ENCODE data around the gene FGD4.
"Not testable (repeated sequence)": the region's sequence is repeated elsewhere in the genome, so short reads cannot be mapped to it uniquely, and the experiment has no call there.

Gene FGD4

DNA sequence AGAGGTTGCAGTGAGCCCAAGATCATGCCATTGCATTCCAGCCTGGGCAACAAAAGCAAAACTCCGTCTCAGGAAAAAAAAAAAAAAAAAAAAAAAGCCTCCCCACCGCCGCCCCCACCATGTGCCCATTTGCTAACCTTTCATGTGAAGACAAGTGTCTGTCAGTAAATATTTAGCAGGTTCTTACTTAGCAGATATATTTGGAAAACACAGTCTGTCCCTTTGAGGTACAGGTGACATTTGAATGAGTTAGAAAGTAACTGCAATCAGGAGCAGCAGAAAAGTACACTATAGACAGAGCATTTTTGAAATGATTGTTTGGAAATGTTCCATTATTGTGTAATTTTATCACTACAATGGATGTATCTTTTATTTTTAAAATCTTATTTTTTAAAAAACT lies 119.7 kb downstream of the FGD4 start:
- no peaks in the 10 kb centered on the region for H3K36me3 ChIP-seq (ENCODE audit: insufficient read depth, low read length)
- no peak overlapping the region for H3K4me3 ChIP-seq (ENCODE audit: low read depth in 1 of 2, low read length in 2 of 2)
- DNase-seq = no peak
- no peak for ATAC-seq (ENCODE audit: insufficient read depth, low read depth)
- H3K79me2 ChIP-seq (ENCODE audit: insufficient read depth, low read length) = no peaks in the 10 kb centered on the region
- H4K20me1 ChIP-seq (ENCODE audit: insufficient read depth, low read length) = no peaks in the 10 kb centered on the region
- no peaks in the 10 kb centered on the region for H3K9me3 ChIP-seq (ENCODE audit: insufficient read depth, low read length, severe bottlenecking)
- no peaks in the 10 kb centered on the region for H3K27me3 ChIP-seq (ENCODE audit: insufficient read depth, low read length, poor library complexity)
- H3K27ac ChIP-seq (ENCODE audit: low read length) = no peak overlapping the region
- TF ChIP-seq, protein P1, sequence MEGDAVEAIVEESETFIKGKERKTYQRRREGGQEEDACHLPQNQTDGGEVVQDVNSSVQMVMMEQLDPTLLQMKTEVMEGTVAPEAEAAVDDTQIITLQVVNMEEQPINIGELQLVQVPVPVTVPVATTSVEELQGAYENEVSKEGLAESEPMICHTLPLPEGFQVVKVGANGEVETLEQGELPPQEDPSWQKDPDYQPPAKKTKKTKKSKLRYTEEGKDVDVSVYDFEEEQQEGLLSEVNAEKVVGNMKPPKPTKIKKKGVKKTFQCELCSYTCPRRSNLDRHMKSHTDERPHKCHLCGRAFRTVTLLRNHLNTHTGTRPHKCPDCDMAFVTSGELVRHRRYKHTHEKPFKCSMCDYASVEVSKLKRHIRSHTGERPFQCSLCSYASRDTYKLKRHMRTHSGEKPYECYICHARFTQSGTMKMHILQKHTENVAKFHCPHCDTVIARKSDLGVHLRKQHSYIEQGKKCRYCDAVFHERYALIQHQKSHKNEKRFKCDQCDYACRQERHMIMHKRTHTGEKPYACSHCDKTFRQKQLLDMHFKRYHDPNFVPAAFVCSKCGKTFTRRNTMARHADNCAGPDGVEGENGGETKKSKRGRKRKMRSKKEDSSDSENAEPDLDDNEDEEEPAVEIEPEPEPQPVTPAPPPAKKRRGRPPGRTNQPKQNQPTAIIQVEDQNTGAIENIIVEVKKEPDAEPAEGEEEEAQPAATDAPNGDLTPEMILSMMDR (IDR thresholded peaks at IDR 0.05; ENCODE audit: borderline replicate concordance, extremely low read depth, low read length, poor library complexity, severe bottlenecking) = no peak
- TF ChIP-seq EZH2 (IDR thresholded peaks at IDR 0.05; ENCODE audit: borderline replicate concordance, low read depth, low read length, severe bottlenecking) = no peak
- H3K9ac ChIP-seq (ENCODE audit: low read depth, low read length) = no peak overlapping the region
- H3K4me1 ChIP-seq (ENCODE audit: insufficient read depth, low read length) = no peaks in the 10 kb centered on the region
- H3K4me2 ChIP-seq (ENCODE audit: insufficient read depth, low read length) = no peak overlapping the region
- H2AFZ ChIP-seq (ENCODE audit: low read depth, low read length) = no peak overlapping the region

DNA sequence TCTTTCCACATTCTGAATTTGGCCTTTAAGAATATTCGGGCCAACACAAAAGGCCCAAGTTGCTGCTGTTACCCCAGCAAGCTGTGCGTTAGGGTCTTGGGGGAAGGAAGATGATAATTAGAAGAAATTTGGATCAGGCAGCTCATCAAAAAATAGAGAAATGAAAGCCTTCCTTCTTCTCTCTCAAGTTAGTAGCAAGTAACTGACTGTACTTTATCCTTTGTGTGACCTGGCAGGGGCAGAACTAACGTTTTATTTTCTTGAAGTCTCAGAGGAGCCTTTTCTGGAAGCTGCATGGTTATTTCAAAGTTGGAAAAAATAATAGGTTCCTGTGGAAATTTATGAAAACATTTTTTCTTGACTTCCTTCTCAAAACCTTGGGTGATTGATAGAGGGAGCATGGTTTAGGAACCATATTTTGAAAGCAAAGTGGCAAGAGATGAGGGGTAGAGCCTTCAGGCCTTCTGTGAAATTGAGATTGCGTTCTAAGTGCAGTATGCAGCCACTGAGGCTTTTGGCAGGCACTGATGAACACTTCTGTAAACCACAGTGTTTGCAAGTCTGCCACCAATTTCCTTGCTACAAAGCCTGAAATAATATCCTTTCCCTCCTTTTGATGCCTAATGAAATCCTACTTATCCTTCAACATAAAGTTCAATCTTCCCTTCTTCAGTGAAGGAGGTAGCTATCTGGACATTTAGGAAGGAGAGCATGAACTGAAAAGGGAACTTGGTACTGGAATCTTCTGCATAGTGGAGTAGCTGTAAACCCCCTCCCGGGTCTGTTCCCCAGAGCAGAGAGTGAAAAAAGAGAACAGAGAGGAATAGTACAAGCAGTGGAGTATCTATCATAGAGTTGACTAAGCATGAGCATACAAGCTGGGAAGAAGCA lies 123.2 kb downstream of the FGD4 start:
- ATAC-seq (ENCODE audit: insufficient read depth, low read depth) = no peak
- H3K9ac ChIP-seq (ENCODE audit: low read depth, low read length) = no peak overlapping the region
- no peak overlapping the region for H3K4me2 ChIP-seq (ENCODE audit: insufficient read depth, low read length)
- no peaks in the 10 kb centered on the region for H3K36me3 ChIP-seq (ENCODE audit: insufficient read depth, low read length)
- H3K27ac ChIP-seq (ENCODE audit: low read length) = no peak overlapping the region
- H3K4me3 ChIP-seq (ENCODE audit: low read depth in 1 of 2, low read length in 2 of 2) = no peak overlapping the region
- no peaks in the 10 kb centered on the region for H3K79me2 ChIP-seq (ENCODE audit: insufficient read depth, low read length)
- TF ChIP-seq, protein P1 (IDR thresholded peaks at IDR 0.05; ENCODE audit: borderline replicate concordance, extremely low read depth, low read length, poor library complexity, severe bottlenecking) = no peak
- TF ChIP-seq EZH2 (IDR thresholded peaks at IDR 0.05; ENCODE audit: borderline replicate concordance, low read depth, low read length, severe bottlenecking) = no peak
- H3K9me3 ChIP-seq (ENCODE audit: insufficient read depth, low read length, severe bottlenecking) = no peaks in the 10 kb centered on the region
- no peaks in the 10 kb centered on the region for H3K27me3 ChIP-seq (ENCODE audit: insufficient read depth, low read length, poor library complexity)
- H2AFZ ChIP-seq (ENCODE audit: low read depth, low read length) = no peak overlapping the region
- peaks cover 3% of the 10 kb centered on the region; the same call in 1 of the 2 replicates for H3K4me1 ChIP-seq (ENCODE audit: insufficient read depth, low read length)
- no peak for DNase-seq
- no peaks in the 10 kb centered on the region for H4K20me1 ChIP-seq (ENCODE audit: insufficient read depth, low read length)

DNA sequence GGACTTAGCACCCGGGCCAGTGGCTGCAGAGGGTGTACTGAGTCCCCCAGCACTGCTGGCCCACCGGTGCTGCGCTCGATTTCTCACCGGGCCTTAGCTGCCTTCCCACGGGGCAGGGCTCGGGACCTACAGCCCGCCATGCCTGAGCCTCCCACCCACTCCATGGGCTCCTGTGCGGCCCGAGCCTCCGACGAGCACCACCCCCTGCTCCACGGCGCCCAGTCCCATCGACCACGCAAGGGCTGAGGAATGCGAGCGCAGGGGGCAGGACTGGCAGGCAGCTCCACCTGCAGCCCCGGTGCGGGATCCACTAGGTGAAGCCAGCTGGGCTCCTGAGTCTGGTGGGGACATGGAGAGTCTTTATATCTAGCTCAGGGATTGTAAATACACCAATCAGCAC lies 126.4 kb downstream of the FGD4 start:
- not testable (repeated sequence) for H3K9ac ChIP-seq (ENCODE audit: low read depth, low read length); H3K9me3 ChIP-seq (ENCODE audit: insufficient read depth, low read length, severe bottlenecking); H3K27me3 ChIP-seq (ENCODE audit: insufficient read depth, low read length, poor library complexity); H3K4me1 ChIP-seq (ENCODE audit: insufficient read depth, low read length); H3K36me3 ChIP-seq (ENCODE audit: insufficient read depth, low read length); H2AFZ ChIP-seq (ENCODE audit: low read depth, low read length); H3K27ac ChIP-seq (ENCODE audit: low read length); H4K20me1 ChIP-seq (ENCODE audit: insufficient read depth, low read length); H3K79me2 ChIP-seq (ENCODE audit: insufficient read depth, low read length); H3K4me3 ChIP-seq (ENCODE audit: low read depth in 1 of 2, low read length in 2 of 2); DNase-seq; ATAC-seq (ENCODE audit: insufficient read depth, low read depth); H3K4me2 ChIP-seq (ENCODE audit: insufficient read depth, low read length)

DNA sequence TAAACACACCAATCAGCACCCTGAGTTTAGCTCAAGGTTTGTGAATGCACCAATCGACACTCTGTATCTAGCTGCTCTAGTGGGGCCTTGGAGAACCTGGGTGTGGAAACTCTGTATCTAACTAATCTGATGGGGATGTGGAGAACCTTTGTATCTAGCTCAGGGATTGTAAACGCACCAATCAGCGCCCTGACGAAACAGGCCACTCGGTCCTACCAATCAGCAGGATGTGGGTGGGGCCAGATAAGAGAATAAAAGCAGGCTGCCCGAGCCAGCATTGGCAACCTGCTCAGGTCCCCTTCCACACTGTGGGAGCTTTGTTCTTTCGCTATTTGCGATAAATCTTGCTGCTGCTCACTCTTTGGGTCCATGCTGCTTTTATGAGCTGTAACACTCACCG lies 127.0 kb downstream of the FGD4 start:
- not testable (repeated sequence) for DNase-seq; ATAC-seq (ENCODE audit: insufficient read depth, low read depth); H3K27ac ChIP-seq (ENCODE audit: low read length); H3K79me2 ChIP-seq (ENCODE audit: insufficient read depth, low read length); H3K9ac ChIP-seq (ENCODE audit: low read depth, low read length); H2AFZ ChIP-seq (ENCODE audit: low read depth, low read length); H3K27me3 ChIP-seq (ENCODE audit: insufficient read depth, low read length, poor library complexity); H3K4me1 ChIP-seq (ENCODE audit: insufficient read depth, low read length); H3K4me3 ChIP-seq (ENCODE audit: low read depth in 1 of 2, low read length in 2 of 2); H4K20me1 ChIP-seq (ENCODE audit: insufficient read depth, low read length); H3K9me3 ChIP-seq (ENCODE audit: insufficient read depth, low read length, severe bottlenecking); H3K4me2 ChIP-seq (ENCODE audit: insufficient read depth, low read length); H3K36me3 ChIP-seq (ENCODE audit: insufficient read depth, low read length)
